ENCODE data around the gene CLCF1.

The CLCF1 gene

DNA sequence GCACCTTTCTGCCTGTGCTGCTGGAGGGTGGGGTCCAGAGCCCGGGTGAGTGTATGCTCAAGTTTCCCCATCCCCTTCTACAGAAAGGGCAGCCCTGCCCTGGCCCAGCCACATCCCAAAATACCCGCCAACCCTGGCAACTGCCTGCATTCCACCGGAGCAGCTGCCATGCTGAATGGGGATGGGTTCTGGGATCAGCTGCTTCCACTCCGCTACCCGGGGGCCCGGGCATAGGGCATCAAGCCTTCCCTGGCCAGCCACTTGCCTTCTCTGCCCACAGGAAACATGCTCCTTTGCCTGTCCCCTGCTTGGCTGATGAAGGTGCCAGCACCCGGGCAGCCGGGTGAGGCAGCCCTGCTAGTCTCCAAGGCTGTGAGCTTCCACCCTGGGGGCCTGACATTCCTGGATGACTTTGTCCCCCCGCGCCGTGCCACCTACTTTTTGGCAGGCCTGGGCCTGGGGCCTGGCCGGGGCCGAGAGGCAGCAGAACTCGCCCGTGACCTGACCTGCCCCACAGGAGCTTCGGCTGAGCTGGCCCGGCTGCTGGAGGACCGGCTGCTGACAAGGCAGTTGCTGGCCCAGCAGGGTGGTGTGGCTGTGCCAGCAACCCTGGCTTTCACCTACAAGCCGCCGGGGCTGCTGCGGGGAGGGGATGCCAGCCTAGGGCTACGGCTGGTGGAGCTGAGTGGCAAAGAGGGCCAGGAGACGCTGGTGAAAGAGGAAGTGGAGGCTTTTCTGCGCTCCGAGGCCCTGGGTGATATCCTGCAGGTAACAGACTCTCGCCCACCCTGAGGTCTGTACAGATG lies 45.3 kb upstream of the CLCF1 start:
- Histone ChIP-seq H2BK120ac (ENCODE audit: low read depth, low read length) (no peak overlapping the region), H3K4me3 (ENCODE audit: insufficient read depth in 1 of 2, low read depth in 1 of 2, low read length in 2 of 2) (peak overlapping the region in 1 of 2 experiments; percentile 15), H2BK12ac (ENCODE audit: low read length in 2 of 2) (no peak overlapping the region), H3K23ac (ENCODE audit: low read length in 2 of 2) (no peak overlapping the region), H4K91ac (ENCODE audit: low read length) (no peak overlapping the region), H3K9ac (ENCODE audit: low read length) (no peak overlapping the region), H3K27me3 (ENCODE audit: control insufficient read depth in 1 of 2, insufficient read depth in 1 of 2, low read length in 2 of 2) (peaks cover 5 to 25% of the 10 kb centered on the region in 2 experiments), H2AFZ (ENCODE audit: low read depth, low read length) (no peak overlapping the region), H3K4ac (ENCODE audit: low read depth in 1 of 2, low read length in 2 of 2) (no peak overlapping the region), H3K36me3 (ENCODE audit: control insufficient read depth in 1 of 2, insufficient read depth in 2 of 2, low read depth in 1 of 2, low read length in 2 of 2) (peaks cover 0 to 7% of the 10 kb centered on the region in 2 experiments), H3K4me1 (ENCODE audit: control insufficient read depth, insufficient read depth, low read depth, low read length) (peaks cover 54% of the 10 kb centered on the region), H2AK5ac (ENCODE audit: low read length, severe bottlenecking) (peak overlapping the region; percentile 34), H4K8ac (ENCODE audit: low read length) (no peak overlapping the region), H3K79me1 (replicated peaks; ENCODE audit: low read length, poor library complexity, severe bottlenecking) (peaks cover 8% of the 10 kb centered on the region), H3K27ac (ENCODE audit: low read length, poor library complexity, severe bottlenecking) (no peak overlapping the region), H3K9me3 (ENCODE audit: control insufficient read depth, low read length) (no peaks in the 10 kb centered on the region), H2BK15ac (ENCODE audit: low read depth, poor library complexity, severe bottlenecking) (no peak overlapping the region), H3K18ac (ENCODE audit: low read depth in 1 of 2, low read length in 2 of 2) (no peak overlapping the region), H3K4me2 (ENCODE audit: low read length, poor library complexity, severe bottlenecking) (no peak overlapping the region), H2BK5ac (ENCODE audit: low read depth, low read length, poor library complexity, severe bottlenecking) (no peak overlapping the region), H3K14ac (ENCODE audit: low read length in 2 of 2) (no peak overlapping the region)
- 95% methylated on average over 26 of the region's 26 CpGs for WGBS
- DNase-seq, result no peak

GRCh38 chr11:67417425-67417824 lies 44.0 kb upstream of the CLCF1 start:
- Histone ChIP-seq H2AK5ac (ENCODE audit: low read length, severe bottlenecking) (no peak overlapping the region), H3K27ac (ENCODE audit: low read length, poor library complexity, severe bottlenecking) (no peak overlapping the region), H3K36me3 (ENCODE audit: control insufficient read depth in 1 of 2, insufficient read depth in 2 of 2, low read depth in 1 of 2, low read length in 2 of 2) (peaks cover 0 to 4% of the 10 kb centered on the region in 2 experiments), H3K4me2 (ENCODE audit: low read length, poor library complexity, severe bottlenecking) (no peak overlapping the region), H3K27me3 (ENCODE audit: control insufficient read depth in 1 of 2, insufficient read depth in 1 of 2, low read length in 2 of 2) (peaks cover 15 to 37% of the 10 kb centered on the region in 2 experiments), H3K18ac (ENCODE audit: low read depth in 1 of 2, low read length in 2 of 2) (no peak overlapping the region), H3K9me3 (ENCODE audit: control insufficient read depth, low read length) (no peaks in the 10 kb centered on the region), H3K4me3 (ENCODE audit: insufficient read depth in 1 of 2, low read depth in 1 of 2, low read length in 2 of 2) (no peak overlapping the region), H3K23ac (ENCODE audit: low read length in 2 of 2) (no peak overlapping the region), H3K14ac (ENCODE audit: low read length in 2 of 2) (no peak overlapping the region), H4K91ac (ENCODE audit: low read length) (no peak overlapping the region), H2AFZ (ENCODE audit: low read depth, low read length) (no peak overlapping the region), H3K4me1 (ENCODE audit: control insufficient read depth, insufficient read depth, low read depth, low read length) (peaks cover 52% of the 10 kb centered on the region), H2BK12ac (ENCODE audit: low read length in 2 of 2) (no peak overlapping the region), H3K79me1 (replicated peaks; ENCODE audit: low read length, poor library complexity, severe bottlenecking) (peaks cover 8% of the 10 kb centered on the region), H2BK15ac (ENCODE audit: low read depth, poor library complexity, severe bottlenecking) (no peak overlapping the region), H2BK5ac (ENCODE audit: low read depth, low read length, poor library complexity, severe bottlenecking) (no peak overlapping the region), H3K4ac (ENCODE audit: low read depth in 1 of 2, low read length in 2 of 2) (no peak overlapping the region), H2BK120ac (ENCODE audit: low read depth, low read length) (no peak overlapping the region), H4K8ac (ENCODE audit: low read length) (no peak overlapping the region), H3K9ac (ENCODE audit: low read length) (no peak overlapping the region)
- no peak for DNase-seq
- 89% methylated on average over 12 of the region's 12 CpGs for WGBS

GRCh38 chr11:67416416-67417335 lies 43.3 kb upstream of the CLCF1 start:
- no peak overlapping the region for H2BK12ac ChIP-seq (ENCODE audit: low read length in 2 of 2)
- DNase-seq, result no peak

More at GRCh38 chr11:67416416-67417335, 43.3 kb upstream of the CLCF1 start:
- no peaks in the 10 kb centered on the region for H3K9me3 ChIP-seq (ENCODE audit: control insufficient read depth, low read length)
- no peak overlapping the region for H3K9ac ChIP-seq (ENCODE audit: low read length)
- no peak overlapping the region for H3K4me2 ChIP-seq (ENCODE audit: low read length, poor library complexity, severe bottlenecking)
- no peak overlapping the region for H2BK5ac ChIP-seq (ENCODE audit: low read depth, low read length, poor library complexity, severe bottlenecking)
- no peak overlapping the region for H2BK15ac ChIP-seq (ENCODE audit: low read depth, poor library complexity, severe bottlenecking)
- no peak overlapping the region for H2AFZ ChIP-seq (ENCODE audit: low read depth, low read length)
- H4K91ac ChIP-seq (ENCODE audit: low read length), result no peak overlapping the region
- no peak overlapping the region for H3K4me3 ChIP-seq (ENCODE audit: insufficient read depth in 1 of 2, low read depth in 1 of 2, low read length in 2 of 2)
- peaks cover 8% of the 10 kb centered on the region for H3K79me1 ChIP-seq (replicated peaks; ENCODE audit: low read length, poor library complexity, severe bottlenecking)
- no peak overlapping the region for H3K18ac ChIP-seq (ENCODE audit: low read depth in 1 of 2, low read length in 2 of 2)
- WGBS, result 78% methylated on average over 21 of the region's 21 CpGs
- H4K8ac ChIP-seq (ENCODE audit: low read length), result no peak overlapping the region
- H3K27ac ChIP-seq (ENCODE audit: low read length, poor library complexity, severe bottlenecking), result no peak overlapping the region
- peaks cover 22 to 44% of the 10 kb centered on the region in 2 experiments for H3K27me3 ChIP-seq (ENCODE audit: control insufficient read depth in 1 of 2, insufficient read depth in 1 of 2, low read length in 2 of 2)
- H3K14ac ChIP-seq (ENCODE audit: low read length in 2 of 2), result no peak overlapping the region
- H3K4me1 ChIP-seq (ENCODE audit: control insufficient read depth, insufficient read depth, low read depth, low read length), result peaks cover 53% of the 10 kb centered on the region
- no peak overlapping the region for H2AK5ac ChIP-seq (ENCODE audit: low read length, severe bottlenecking)
- H3K36me3 ChIP-seq (ENCODE audit: control insufficient read depth in 1 of 2, insufficient read depth in 2 of 2, low read depth in 1 of 2, low read length in 2 of 2), result peaks cover 0 to 4% of the 10 kb centered on the region in 2 experiments
- H3K4ac ChIP-seq (ENCODE audit: low read depth in 1 of 2, low read length in 2 of 2), result no peak overlapping the region
- H2BK120ac ChIP-seq (ENCODE audit: low read depth, low read length), result no peak overlapping the region
- no peak overlapping the region for H3K23ac ChIP-seq (ENCODE audit: low read length in 2 of 2)
